ENCODE data around the gene NR6A1.

DNA sequence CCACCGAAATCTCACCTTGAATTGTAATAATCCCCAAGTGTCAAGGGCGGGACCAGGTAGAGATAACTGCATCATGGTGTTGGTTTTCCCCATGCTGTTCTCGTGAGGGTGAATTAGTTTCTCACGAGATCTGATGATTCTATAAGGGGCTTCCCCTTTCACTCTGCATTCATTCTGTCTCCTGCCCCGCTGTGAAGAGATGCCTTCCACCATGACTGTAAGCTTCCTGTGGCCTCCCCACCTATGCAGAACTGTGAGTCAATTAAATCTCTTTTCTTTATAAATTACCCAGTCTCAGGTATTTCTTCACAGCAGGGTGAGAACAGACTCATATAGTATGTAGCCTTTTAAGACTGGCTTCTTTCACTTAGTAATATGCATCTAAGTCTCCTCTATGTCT, 135.8 kb downstream of the NR6A1 start:
- TF ChIP-seq, protein P1, sequence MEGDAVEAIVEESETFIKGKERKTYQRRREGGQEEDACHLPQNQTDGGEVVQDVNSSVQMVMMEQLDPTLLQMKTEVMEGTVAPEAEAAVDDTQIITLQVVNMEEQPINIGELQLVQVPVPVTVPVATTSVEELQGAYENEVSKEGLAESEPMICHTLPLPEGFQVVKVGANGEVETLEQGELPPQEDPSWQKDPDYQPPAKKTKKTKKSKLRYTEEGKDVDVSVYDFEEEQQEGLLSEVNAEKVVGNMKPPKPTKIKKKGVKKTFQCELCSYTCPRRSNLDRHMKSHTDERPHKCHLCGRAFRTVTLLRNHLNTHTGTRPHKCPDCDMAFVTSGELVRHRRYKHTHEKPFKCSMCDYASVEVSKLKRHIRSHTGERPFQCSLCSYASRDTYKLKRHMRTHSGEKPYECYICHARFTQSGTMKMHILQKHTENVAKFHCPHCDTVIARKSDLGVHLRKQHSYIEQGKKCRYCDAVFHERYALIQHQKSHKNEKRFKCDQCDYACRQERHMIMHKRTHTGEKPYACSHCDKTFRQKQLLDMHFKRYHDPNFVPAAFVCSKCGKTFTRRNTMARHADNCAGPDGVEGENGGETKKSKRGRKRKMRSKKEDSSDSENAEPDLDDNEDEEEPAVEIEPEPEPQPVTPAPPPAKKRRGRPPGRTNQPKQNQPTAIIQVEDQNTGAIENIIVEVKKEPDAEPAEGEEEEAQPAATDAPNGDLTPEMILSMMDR (IDR thresholded peaks at IDR 0.05): no peak
- TF ChIP-seq ZFX (IDR thresholded peaks at IDR 0.05; ENCODE audit: borderline replicate concordance): no peak

Data from 22Rv1 (cell line).